HepG2 (cell line): Measurements from ENCODE around the gene CDH22. TPM values are rescaled to one million over a fixed set of nuclear protein-coding genes. Genes with fewer than 3 reads are reported as not detected.

Experiments
- BCL6 ChIP-seq: IDR thresholded peaks from 2 replicates; pipeline ENCODE4 v1.6.1; 2016; ENCODE audit warnings: missing genetic modification reagents, missing compliant biosample characterization
- BCLAF1 ChIP-seq: fragments of 450-650 bp; IDR thresholded peaks from 2 replicates; pipeline ENCODE4 v1.6.1; 2017; ENCODE audit warnings: mild to moderate bottlenecking
- DRAP1 ChIP-seq: IDR thresholded peaks from 2 replicates; pipeline ENCODE4 v1.6.1; 2016; ENCODE audit warnings: missing genetic modification reagents, missing compliant biosample characterization
- EZH2 ChIP-seq: conservative IDR thresholded peaks from 2 replicates; pipeline ENCODE4 v1.6.1; 2012; ENCODE audit warnings: mild to moderate bottlenecking, low read depth, low read length, moderate library complexity
- KAT7 ChIP-seq: IDR thresholded peaks from 2 replicates; pipeline ENCODE4 v1.6.1; 2018; ENCODE audit warnings: borderline replicate concordance, missing compliant biosample characterization
- TBX2 ChIP-seq: sonication (generic); formaldehyde crosslinking; IDR thresholded peaks from 2 replicates; pipeline ENCODE4 v1.5.0; 2020; ENCODE audit warnings: missing genetic modification reagents, mild to moderate bottlenecking, borderline replicate concordance
- ZMYM3 ChIP-seq: sonication (generic); formaldehyde crosslinking; IDR thresholded peaks from 2 replicates; pipeline ENCODE4 v1.5.1; 2020; ENCODE audit warnings: mild to moderate bottlenecking, missing genetic modification reagents
- ZNF124 ChIP-seq: sonication (generic); formaldehyde crosslinking; IDR thresholded peaks from 2 replicates; pipeline ENCODE4 v1.4.0; 2020; ENCODE audit warnings: missing genetic modification reagents
- ZNF142 ChIP-seq: sonication (generic); formaldehyde crosslinking; IDR thresholded peaks from 2 replicates; pipeline ENCODE4 v1.4.0; 2020; ENCODE audit warnings: missing genetic modification reagents
- ZNF18 ChIP-seq: sonication (generic); formaldehyde crosslinking; IDR thresholded peaks from 2 replicates; pipeline ENCODE4 v1.8.0; 2022; ENCODE audit warnings: mild to moderate bottlenecking, missing genetic modification reagents; ENCODE audit not compliant: insufficient replicate concordance
- ZNF292 ChIP-seq: sonication (generic); formaldehyde crosslinking; IDR thresholded peaks from 2 replicates; pipeline ENCODE4 v1.8.1; 2022; ENCODE audit warnings: mild to moderate bottlenecking, low read depth, missing genetic modification reagents, borderline replicate concordance
- ZNF569 ChIP-seq: sonication (generic); formaldehyde crosslinking; IDR thresholded peaks from 2 replicates; pipeline ENCODE4 v1.5.0; 2020; ENCODE audit warnings: mild to moderate bottlenecking, missing genetic modification reagents, moderate library complexity, borderline replicate concordance
- ZSCAN25 ChIP-seq: sonication (generic); formaldehyde crosslinking; IDR thresholded peaks from 2 replicates; pipeline ENCODE4 v1.8.0; 2022; ENCODE audit warnings: mild to moderate bottlenecking, missing genetic modification reagents
- polyA plus RNA-seq, 8 experiments: library from polyadenylated mRNA; depleted of rRNA in 3 of 8; stranded (reverse) in 7 of 8; unstranded in 1 of 8; fragments of >200 nt; fragmentation: Illumina TruSeq in 4 of 8; extraction: Trizol in 4 of 8; gene quantifications; 2 replicates each; pipeline versions ENCODE4 v1.2.1 to v1.2.3, GENCODE V29; 2011 to 2016; ENCODE audit warnings: low read depth in 4 of 8, missing spikeins in 1 of 8, mixed read lengths in 1 of 8; ENCODE audit not compliant: insufficient read depth in 1 of 8
- total RNA-seq, 5 experiments: library from RNA; depleted of rRNA; stranded (reverse); fragments of >200 nt; fragmentation: Illumina TruSeq; extraction: Trizol; gene quantifications; 2 replicates each; pipeline ENCODE4 v1.2.3, GENCODE V29; 2016; ENCODE audit warnings: low read depth in 1 of 5

Gene CDH22
- total and polyA plus RNA-seq, 2 of the 13 experiments (the other 11 are each of a cell fraction or from before 2014, with no cell fraction given), result not detected

- TF ChIP-seq BCLAF1, result no peak
- peak; percentile 31; the same call in 1 of the 2 replicates for TF ChIP-seq TBX2 (CRISPR knock-in tag)
- TF ChIP-seq ZNF292, result peak; percentile 40; the same call in 1 of the 2 replicates
- TF ChIP-seq EZH2, result no peak
- no peak for TF ChIP-seq DRAP1
- TF ChIP-seq ZNF18 (CRISPR knock-in tag), result no peak
- no peak for TF ChIP-seq ZNF569 (CRISPR knock-in tag)
- no peak for TF ChIP-seq KAT7 (CRISPR knock-in tag)
- no peak for TF ChIP-seq ZNF124 (CRISPR knock-in tag)
- TF ChIP-seq BCL6 (CRISPR knock-in tag), result no peak
- TF ChIP-seq ZNF142, result no peak
- peak; percentile 59; the same call in 1 of the 2 replicates for TF ChIP-seq ZSCAN25 (CRISPR knock-in tag)
- TF ChIP-seq ZMYM3 (CRISPR knock-in tag), result peak; percentile 85
These were observed 23.5 kb upstream of the CDH22 start (continued) for GRCh38 chr20:46331611-46332361.
